ENCODE measurements around the gene CDH13.

DNA sequence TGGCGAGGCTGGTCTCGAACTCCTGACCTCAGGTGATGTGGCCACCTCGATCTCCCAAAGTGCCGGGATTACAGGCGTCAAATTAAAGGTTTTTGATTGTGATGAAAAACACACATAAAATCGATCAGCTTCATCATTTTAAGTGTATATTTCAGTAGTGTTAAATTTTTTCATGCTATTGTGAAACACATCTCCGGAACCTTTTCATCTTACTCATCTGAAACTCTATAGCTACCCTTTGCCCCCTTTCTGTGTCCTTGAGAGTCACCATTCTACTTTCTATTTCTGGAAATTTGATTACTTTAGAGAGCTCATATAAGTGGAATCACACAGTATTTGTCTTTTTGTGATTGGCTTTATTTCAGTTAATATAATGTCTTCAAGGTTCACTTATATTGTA, 702.7 kb downstream of the CDH13 start:
- TF ChIP-seq, protein P1, sequence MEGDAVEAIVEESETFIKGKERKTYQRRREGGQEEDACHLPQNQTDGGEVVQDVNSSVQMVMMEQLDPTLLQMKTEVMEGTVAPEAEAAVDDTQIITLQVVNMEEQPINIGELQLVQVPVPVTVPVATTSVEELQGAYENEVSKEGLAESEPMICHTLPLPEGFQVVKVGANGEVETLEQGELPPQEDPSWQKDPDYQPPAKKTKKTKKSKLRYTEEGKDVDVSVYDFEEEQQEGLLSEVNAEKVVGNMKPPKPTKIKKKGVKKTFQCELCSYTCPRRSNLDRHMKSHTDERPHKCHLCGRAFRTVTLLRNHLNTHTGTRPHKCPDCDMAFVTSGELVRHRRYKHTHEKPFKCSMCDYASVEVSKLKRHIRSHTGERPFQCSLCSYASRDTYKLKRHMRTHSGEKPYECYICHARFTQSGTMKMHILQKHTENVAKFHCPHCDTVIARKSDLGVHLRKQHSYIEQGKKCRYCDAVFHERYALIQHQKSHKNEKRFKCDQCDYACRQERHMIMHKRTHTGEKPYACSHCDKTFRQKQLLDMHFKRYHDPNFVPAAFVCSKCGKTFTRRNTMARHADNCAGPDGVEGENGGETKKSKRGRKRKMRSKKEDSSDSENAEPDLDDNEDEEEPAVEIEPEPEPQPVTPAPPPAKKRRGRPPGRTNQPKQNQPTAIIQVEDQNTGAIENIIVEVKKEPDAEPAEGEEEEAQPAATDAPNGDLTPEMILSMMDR (conservative IDR thresholded peaks at IDR 0.05): no peak
- TF ChIP-seq ZFX (IDR thresholded peaks at IDR 0.05): no peak
